Panc1 (cell line): ENCODE data around the gene HAUS8. TPM values are rescaled to one million over a fixed set of nuclear protein-coding genes. Genes with fewer than 3 reads are reported as not detected.

Experiments used
- ATAC-seq: fragments of 200-7000 bp; cut with Tn5 transposase; 2 replicates; pipeline ENCODE4 v1.9.1; 2020; ENCODE audit warnings: mild to moderate bottlenecking, moderate library complexity
- BruUV-seq: library from RNA; stranded (reverse); fragments of 400-500 nt; replicated peaks from 2 replicates; lab custom pipeline; 2021; lab: Mats Ljungman, UMichigan
- CTCF ChIA-PET: fragments of 300-600 bp; sonication (Branson Sonifier 250); formaldehyde crosslinking; loops from one replicate; lab custom pipeline; 2022; ENCODE audit warnings: antibody characterized with exemption; lab: Charles Lee
- POLR2A ChIA-PET: fragments of 300-600 bp; sonication (Branson Sonifier 250); formaldehyde crosslinking; loops from one replicate; lab custom pipeline; 2022; ENCODE audit warnings: antibody characterized with exemption; lab: Charles Lee
- DNase-seq: peaks from one replicate; pipeline ENCODE4 v3.0.0-alpha.2; 2010; ENCODE audit warnings: low read depth, low spot score
- H3K27ac ChIP-seq: 2 replicates; pipeline ENCODE4 v1.5.1; 2011; ENCODE audit warnings: mild to moderate bottlenecking, low read length, inconsistent platforms
- H3K27me3 ChIP-seq: fragments of 200-500 bp; sonication (Bioruptor generic); 2 replicates; pipeline ENCODE4 v1.6.0; 2014; ENCODE audit warnings: low read length, inconsistent platforms; ENCODE audit not compliant: control insufficient read depth, insufficient read depth
- H3K36me3 ChIP-seq: fragments of 200-500 bp; sonication (Bioruptor generic); 2 replicates; pipeline ENCODE4 v1.5.1; 2014; ENCODE audit warnings: inconsistent platforms, mild to moderate bottlenecking, low read length, moderate library complexity; ENCODE audit not compliant: control insufficient read depth, insufficient read depth
- H3K4me1 ChIP-seq: 2 replicates; pipeline ENCODE4 v1.5.1; 2011; ENCODE audit warnings: inconsistent platforms, mild to moderate bottlenecking, low read length, moderate library complexity; ENCODE audit not compliant: control insufficient read depth, insufficient read depth
- H3K4me3 ChIP-seq, 2 experiments: 2 replicates each; pipeline ENCODE4 v1.5.1; 2011 to 2012; ENCODE audit warnings: low read depth in 2 of 2, low read length in 2 of 2, mild to moderate bottlenecking in 2 of 2, inconsistent platforms in 1 of 2, moderate library complexity in 1 of 2
- H3K9me3 ChIP-seq: fragments of 200-500 bp; sonication (Bioruptor generic); 2 replicates; pipeline ENCODE4 v1.5.1; 2014; ENCODE audit warnings: low read depth, mild to moderate bottlenecking, inconsistent platforms, low read length, moderate library complexity; ENCODE audit not compliant: control insufficient read depth, insufficient read depth
- POLR2AphosphoS5 ChIP-seq: IDR thresholded peaks from 2 replicates; pipeline ENCODE4 v1.6.1; 2012; ENCODE audit warnings: mild to moderate bottlenecking, low read depth, low read length, moderate library complexity
- REST ChIP-seq, 2 experiments: IDR thresholded peaks; 2 replicates each; pipeline ENCODE4 v1.6.1; 2011 to 2012; ENCODE audit warnings: low read depth in 2 of 2, control low read depth in 1 of 2, low read length in 1 of 2, mild to moderate bottlenecking in 1 of 2, moderate library complexity in 1 of 2; ENCODE audit not compliant: insufficient read depth in 1 of 2
- SIN3A ChIP-seq: IDR thresholded peaks from 2 replicates; pipeline ENCODE4 v1.6.1; 2012; ENCODE audit warnings: low read depth, mild to moderate bottlenecking, low read length, moderate library complexity, borderline replicate concordance; ENCODE audit not compliant: insufficient read depth
- TCF7L2 ChIP-seq: IDR thresholded peaks from 2 replicates; pipeline ENCODE4 v1.6.1; 2011; ENCODE audit warnings: mild to moderate bottlenecking, low read depth, low read length, inconsistent platforms
- in situ Hi-C: cut with HindIII; loops from 2 replicates; pipeline ENCODE4 v1.10.0; 2016; ENCODE audit warnings: low sequenced_read_pairs, low pct_unique_long_range_greater_than_20kb
- intact Hi-C: fragments of 100-400 bp; cut with micrococcal nuclease; formaldehyde crosslinking; loops from one replicate; pipeline ENCODE4 v1.10.0; 2022; ENCODE audit not compliant: unreplicated experiment
- total RNA-seq: library from RNA; stranded (reverse); gene quantifications from one replicate; pipeline ENCODE4 v1.2.1, GENCODE V29; 2021; ENCODE audit not compliant: unreplicated experiment
- TF ChIP-seq, protein P1 (sequence below): fragments of 450-650 bp; IDR thresholded peaks from 2 replicates; pipeline ENCODE4 v1.5.1; 2017; ENCODE audit warnings: mild to moderate bottlenecking

HAUS8 gene
- total RNA-seq, 1 experiment from 2014 or later, result 18.2 TPM

- Histone ChIP-seq H3K36me3 (no peaks in the 10 kb centered on the region), H3K4me3 (no peak overlapping the region), H3K27ac (no peak overlapping the region), H3K9me3 (no peaks in the 10 kb centered on the region), H3K4me1 (no peaks in the 10 kb centered on the region), H3K27me3 (no peaks in the 10 kb centered on the region)
- no TSS peak for BruUV-seq
- DNase-seq, result no peak
- POLR2A ChIA-PET, result no interaction called here
- in situ Hi-C loops (no loop called here), intact Hi-C loops (no loop called here)
- CTCF ChIA-PET, result no interaction called here
- no peak for TF ChIP-seq REST (IDR thresholded peaks at IDR 0.05; ENCODE audit: insufficient read depth in 1 of 2, low read depth in 2 of 2, low read length in 1 of 2)
- TF ChIP-seq, protein P1, sequence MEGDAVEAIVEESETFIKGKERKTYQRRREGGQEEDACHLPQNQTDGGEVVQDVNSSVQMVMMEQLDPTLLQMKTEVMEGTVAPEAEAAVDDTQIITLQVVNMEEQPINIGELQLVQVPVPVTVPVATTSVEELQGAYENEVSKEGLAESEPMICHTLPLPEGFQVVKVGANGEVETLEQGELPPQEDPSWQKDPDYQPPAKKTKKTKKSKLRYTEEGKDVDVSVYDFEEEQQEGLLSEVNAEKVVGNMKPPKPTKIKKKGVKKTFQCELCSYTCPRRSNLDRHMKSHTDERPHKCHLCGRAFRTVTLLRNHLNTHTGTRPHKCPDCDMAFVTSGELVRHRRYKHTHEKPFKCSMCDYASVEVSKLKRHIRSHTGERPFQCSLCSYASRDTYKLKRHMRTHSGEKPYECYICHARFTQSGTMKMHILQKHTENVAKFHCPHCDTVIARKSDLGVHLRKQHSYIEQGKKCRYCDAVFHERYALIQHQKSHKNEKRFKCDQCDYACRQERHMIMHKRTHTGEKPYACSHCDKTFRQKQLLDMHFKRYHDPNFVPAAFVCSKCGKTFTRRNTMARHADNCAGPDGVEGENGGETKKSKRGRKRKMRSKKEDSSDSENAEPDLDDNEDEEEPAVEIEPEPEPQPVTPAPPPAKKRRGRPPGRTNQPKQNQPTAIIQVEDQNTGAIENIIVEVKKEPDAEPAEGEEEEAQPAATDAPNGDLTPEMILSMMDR, result no peak
- no peak for TF ChIP-seq TCF7L2
- no peak for TF ChIP-seq SIN3A
- TF ChIP-seq POLR2AphosphoS5, result no peak
- ATAC-seq, result no peak
These were observed 68.7 kb downstream of the HAUS8 start for GRCh38 chr19:17006579-17006978.

DNA sequence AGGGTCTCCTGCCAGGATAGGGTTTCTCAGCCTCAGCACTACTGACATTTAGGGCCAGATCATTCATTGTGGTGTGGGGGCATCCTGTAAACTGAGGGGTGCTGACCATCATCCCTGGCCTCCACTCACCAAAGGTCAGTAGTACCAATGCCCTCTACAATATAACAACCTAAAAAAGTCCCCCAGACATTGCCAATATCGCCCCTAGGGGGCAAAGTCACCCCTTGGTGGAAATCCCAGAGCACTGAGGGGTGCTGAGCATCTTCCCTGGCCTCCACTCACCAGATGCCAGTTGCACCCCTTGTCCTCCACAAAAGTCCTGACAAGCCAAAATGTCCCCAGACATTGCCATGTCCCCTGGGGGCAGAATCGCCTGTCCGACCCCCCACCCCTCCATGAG is 70.3 kb downstream of the HAUS8 start:
- Histone ChIP-seq H3K36me3 (no peaks in the 10 kb centered on the region), H3K9me3 (no peaks in the 10 kb centered on the region), H3K4me3 (no peak overlapping the region), H3K27ac (no peak overlapping the region), H3K4me1 (no peaks in the 10 kb centered on the region), H3K27me3 (no peaks in the 10 kb centered on the region)
- TF ChIP-seq SIN3A (no peak), REST (IDR thresholded peaks at IDR 0.05; ENCODE audit: insufficient read depth in 1 of 2, low read depth in 2 of 2, low read length in 1 of 2) (no peak), POLR2AphosphoS5 (no peak), TCF7L2 (no peak)
- TF ChIP-seq, protein P1, result no peak
- in situ Hi-C loops (no loop called here), intact Hi-C loops (no loop called here)
- no TSS peak for BruUV-seq
- ATAC-seq, result no peak
- DNase-seq, result no peak
- ChIA-PET CTCF (no interaction called here), POLR2A (no interaction called here)
